SK-N-SH treated with all-trans-retinoic acid at 6 μM for 48 hours (cell line): ENCODE measurements around the gene KCND2.
"Not testable (repeated sequence)": the region's sequence is repeated elsewhere in the genome, so short reads cannot be mapped to it uniquely, and the experiment has no call there.

Experiments used
- ATAC-seq: fragments of 200-7000 bp; cut with Tn5 transposase; 3 replicates; pipeline ENCODE4 v1.9.1; 2020; ENCODE audit warnings: mild to moderate bottlenecking, moderate library complexity
- BACH2 ChIP-seq: fragments of 250-450 bp; sonication (Bioruptor Pico); IDR thresholded peaks from 2 replicates; pipeline ENCODE4 v1.9.0; 2021; ENCODE audit warnings: mild to moderate bottlenecking, borderline replicate concordance
- CSDC2 ChIP-seq: fragments of 250-450 bp; sonication (Bioruptor Pico); IDR thresholded peaks from 2 replicates; pipeline ENCODE4 v1.5.0; 2020; ENCODE audit warnings: mild to moderate bottlenecking, moderate library complexity
- ESRRG ChIP-seq: fragments of 250-450 bp; sonication (Bioruptor Pico); IDR thresholded peaks from 2 replicates; pipeline ENCODE4 v1.6.1; 2021; ENCODE audit warnings: mild to moderate bottlenecking
- ISL1 ChIP-seq: fragments of 250-450 bp; sonication (Bioruptor Pico); IDR thresholded peaks from 2 replicates; pipeline ENCODE4 v2.1.2; 2022; ENCODE audit warnings: mild to moderate bottlenecking, moderate library complexity
- OSR1 ChIP-seq: fragments of 250-450 bp; sonication (Bioruptor Pico); IDR thresholded peaks from 2 replicates; pipeline ENCODE4 v1.8.0; 2022; ENCODE audit warnings: moderate library complexity, mild to moderate bottlenecking, inconsistent platforms
- PATZ1 ChIP-seq: fragments of 250-450 bp; sonication (Bioruptor Pico); IDR thresholded peaks from 2 replicates; pipeline ENCODE4 v1.8.0; 2020; ENCODE audit warnings: mild to moderate bottlenecking, moderate library complexity, borderline replicate concordance
- PPARA ChIP-seq: fragments of 250-450 bp; sonication (Bioruptor Pico); IDR thresholded peaks from 2 replicates; pipeline ENCODE4 v1.5.0; 2020; ENCODE audit warnings: mild to moderate bottlenecking, borderline replicate concordance
- RARB ChIP-seq: fragments of 250-450 bp; sonication (Bioruptor Pico); IDR thresholded peaks from 2 replicates; pipeline ENCODE4 v1.8.0; 2021; ENCODE audit warnings: mild to moderate bottlenecking, moderate library complexity
- SNAI2 ChIP-seq: fragments of 250-450 bp; sonication (Bioruptor Pico); IDR thresholded peaks from 2 replicates; pipeline ENCODE4 v1.5.0; 2020; ENCODE audit warnings: mild to moderate bottlenecking, moderate library complexity
- TCF4 ChIP-seq: fragments of 250-450 bp; sonication (Bioruptor Pico); IDR thresholded peaks from 2 replicates; pipeline ENCODE4 v1.8.0; 2021; ENCODE audit warnings: mild to moderate bottlenecking, moderate library complexity, borderline replicate concordance
- TOX ChIP-seq: fragments of 250-450 bp; sonication (Bioruptor Pico); IDR thresholded peaks from 2 replicates; pipeline ENCODE4 v1.8.0; 2021; ENCODE audit warnings: mild to moderate bottlenecking, moderate library complexity, borderline replicate concordance
- TSHZ2 ChIP-seq: fragments of 250-450 bp; sonication (Bioruptor Pico); IDR thresholded peaks from 2 replicates; pipeline ENCODE4 v1.5.0; 2020; ENCODE audit warnings: mild to moderate bottlenecking, moderate library complexity
- ZC3H10 ChIP-seq: fragments of 250-450 bp; sonication (Bioruptor Pico); IDR thresholded peaks from 2 replicates; pipeline ENCODE4 v1.5.1; 2021; ENCODE audit warnings: mild to moderate bottlenecking, moderate library complexity
- ZFP3 ChIP-seq: fragments of 250-450 bp; sonication (Bioruptor Pico); IDR thresholded peaks from 2 replicates; pipeline ENCODE4 v1.5.0; 2020; ENCODE audit warnings: mild to moderate bottlenecking, moderate library complexity
- ZFP30 ChIP-seq: fragments of 450-650 bp; formaldehyde crosslinking; IDR thresholded peaks from 2 replicates; pipeline ENCODE4 v1.5.0; 2022; ENCODE audit warnings: mild to moderate bottlenecking, moderate library complexity
- ZNF565 ChIP-seq: fragments of 450-650 bp; formaldehyde crosslinking; conservative IDR thresholded peaks from 2 replicates; pipeline ENCODE4 v1.5.0; 2020; ENCODE audit warnings: low read depth, mild to moderate bottlenecking, moderate library complexity
- ZNF70 ChIP-seq: fragments of 450-650 bp; formaldehyde crosslinking; IDR thresholded peaks from 2 replicates; pipeline ENCODE4 v1.5.0; 2020; ENCODE audit warnings: mild to moderate bottlenecking, moderate library complexity
- ZNF8 ChIP-seq: fragments of 450-650 bp; formaldehyde crosslinking; IDR thresholded peaks from 2 replicates; pipeline ENCODE4 v1.5.0; 2020; ENCODE audit warnings: mild to moderate bottlenecking, moderate library complexity
- TF ChIP-seq, protein P1 (sequence below): fragments of 250-450 bp; sonication (Bioruptor Pico); IDR thresholded peaks from 2 replicates; pipeline ENCODE4 v1.8.0; 2021; ENCODE audit warnings: low read depth, mild to moderate bottlenecking, moderate library complexity, borderline replicate concordance
- TF ChIP-seq, protein P2 (sequence below): fragments of 250-450 bp; sonication (Bioruptor Pico); IDR thresholded peaks from 2 replicates; pipeline ENCODE4 v1.5.1; 2021; ENCODE audit warnings: mild to moderate bottlenecking, moderate library complexity
- TF ChIP-seq, protein P3 (sequence below): fragments of 250-450 bp; sonication (Bioruptor Pico); IDR thresholded peaks from 2 replicates; pipeline ENCODE4 v1.5.1; 2020; ENCODE audit warnings: low read depth, mild to moderate bottlenecking, moderate library complexity

The KCND2 gene

DNA sequence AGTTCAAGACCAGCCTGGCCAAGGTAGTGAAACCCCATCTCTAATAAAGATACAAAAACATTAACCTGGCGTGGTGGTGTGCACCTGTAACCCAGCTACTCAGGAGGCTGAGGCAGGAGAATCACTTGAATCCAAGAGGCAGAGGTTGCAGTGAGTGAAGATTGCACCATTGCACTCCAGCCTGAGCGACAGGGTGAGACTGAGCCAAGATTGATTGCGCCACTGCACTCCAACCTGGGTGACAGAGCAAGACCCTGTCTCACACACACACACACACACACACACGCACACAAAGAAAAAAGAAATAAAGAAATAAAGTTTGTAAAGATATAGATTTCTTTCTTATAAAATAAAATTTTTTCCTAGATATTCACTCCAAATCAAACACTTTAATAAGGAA, 305.7 kb downstream of the KCND2 start:
- ATAC-seq, result not testable (repeated sequence)

GRCh38 chr7:120582916-120583315, 309.9 kb downstream of the KCND2 start:
- no peak for ATAC-seq
- TF ChIP-seq, protein P1, sequence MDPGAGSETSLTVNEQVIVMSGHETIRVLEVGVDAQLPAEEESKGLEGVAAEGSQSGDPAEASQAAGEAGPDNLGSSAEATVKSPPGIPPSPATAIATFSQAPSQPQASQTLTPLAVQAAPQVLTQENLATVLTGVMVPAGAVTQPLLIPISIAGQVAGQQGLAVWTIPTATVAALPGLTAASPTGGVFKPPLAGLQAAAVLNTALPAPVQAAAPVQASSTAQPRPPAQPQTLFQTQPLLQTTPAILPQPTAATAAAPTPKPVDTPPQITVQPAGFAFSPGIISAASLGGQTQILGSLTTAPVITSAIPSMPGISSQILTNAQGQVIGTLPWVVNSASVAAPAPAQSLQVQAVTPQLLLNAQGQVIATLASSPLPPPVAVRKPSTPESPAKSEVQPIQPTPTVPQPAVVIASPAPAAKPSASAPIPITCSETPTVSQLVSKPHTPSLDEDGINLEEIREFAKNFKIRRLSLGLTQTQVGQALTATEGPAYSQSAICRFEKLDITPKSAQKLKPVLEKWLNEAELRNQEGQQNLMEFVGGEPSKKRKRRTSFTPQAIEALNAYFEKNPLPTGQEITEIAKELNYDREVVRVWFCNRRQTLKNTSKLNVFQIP (CRISPR knock-in tag), result no peak
- no peak for TF ChIP-seq TCF4
- TF ChIP-seq BACH2, result no peak
- TF ChIP-seq ZFP3 (CRISPR knock-in tag), result no peak
- no peak for TF ChIP-seq ZFP30 (CRISPR knock-in tag)
- TF ChIP-seq TOX (CRISPR knock-in tag), result no peak
- TF ChIP-seq PATZ1 (CRISPR knock-in tag), result no peak
- TF ChIP-seq RARB (CRISPR knock-in tag), result no peak
- TF ChIP-seq, protein P2, sequence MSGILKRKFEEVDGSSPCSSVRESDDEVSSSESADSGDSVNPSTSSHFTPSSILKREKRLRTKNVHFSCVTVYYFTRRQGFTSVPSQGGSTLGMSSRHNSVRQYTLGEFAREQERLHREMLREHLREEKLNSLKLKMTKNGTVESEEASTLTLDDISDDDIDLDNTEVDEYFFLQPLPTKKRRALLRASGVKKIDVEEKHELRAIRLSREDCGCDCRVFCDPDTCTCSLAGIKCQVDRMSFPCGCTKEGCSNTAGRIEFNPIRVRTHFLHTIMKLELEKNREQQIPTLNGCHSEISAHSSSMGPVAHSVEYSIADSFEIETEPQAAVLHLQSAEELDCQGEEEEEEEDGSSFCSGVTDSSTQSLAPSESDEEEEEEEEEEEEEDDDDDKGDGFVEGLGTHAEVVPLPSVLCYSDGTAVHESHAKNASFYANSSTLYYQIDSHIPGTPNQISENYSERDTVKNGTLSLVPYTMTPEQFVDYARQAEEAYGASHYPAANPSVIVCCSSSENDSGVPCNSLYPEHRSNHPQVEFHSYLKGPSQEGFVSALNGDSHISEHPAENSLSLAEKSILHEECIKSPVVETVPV (CRISPR knock-in tag), result no peak
- no peak for TF ChIP-seq CSDC2
- no peak for TF ChIP-seq ISL1 (CRISPR knock-in tag)
- no peak for TF ChIP-seq PPARA (CRISPR knock-in tag)
- no peak for TF ChIP-seq OSR1 (CRISPR knock-in tag)
- TF ChIP-seq ESRRG, result no peak
- no peak for TF ChIP-seq ZNF8
- no peak for TF ChIP-seq TSHZ2 (CRISPR knock-in tag)
- no peak for TF ChIP-seq ZNF70
- TF ChIP-seq SNAI2, result no peak
- TF ChIP-seq, protein P3, sequence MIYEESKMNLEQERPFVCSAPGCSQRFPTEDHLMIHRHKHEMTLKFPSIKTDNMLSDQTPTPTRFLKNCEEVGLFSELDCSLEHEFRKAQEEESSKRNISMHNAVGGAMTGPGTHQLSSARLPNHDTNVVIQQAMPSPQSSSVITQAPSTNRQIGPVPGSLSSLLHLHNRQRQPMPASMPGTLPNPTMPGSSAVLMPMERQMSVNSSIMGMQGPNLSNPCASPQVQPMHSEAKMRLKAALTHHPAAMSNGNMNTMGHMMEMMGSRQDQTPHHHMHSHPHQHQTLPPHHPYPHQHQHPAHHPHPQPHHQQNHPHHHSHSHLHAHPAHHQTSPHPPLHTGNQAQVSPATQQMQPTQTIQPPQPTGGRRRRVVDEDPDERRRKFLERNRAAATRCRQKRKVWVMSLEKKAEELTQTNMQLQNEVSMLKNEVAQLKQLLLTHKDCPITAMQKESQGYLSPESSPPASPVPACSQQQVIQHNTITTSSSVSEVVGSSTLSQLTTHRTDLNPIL, result no peak
- no peak for TF ChIP-seq ZNF565

- TF ChIP-seq ZC3H10 (CRISPR knock-in tag), result no peak
- no peak for ATAC-seq
These were observed 311.1 kb downstream of the KCND2 start for GRCh38 chr7:120583899-120584586.

- ATAC-seq, result no peak
- no peak for TF ChIP-seq ZNF565
- no peak for TF ChIP-seq ESRRG
- TF ChIP-seq, protein P3, result no peak
- TF ChIP-seq TSHZ2 (CRISPR knock-in tag), result no peak
- TF ChIP-seq TCF4, result no peak
- TF ChIP-seq ZFP3 (CRISPR knock-in tag), result no peak
- no peak for TF ChIP-seq PPARA (CRISPR knock-in tag)
- TF ChIP-seq, protein P1 (CRISPR knock-in tag), result no peak
- TF ChIP-seq OSR1 (CRISPR knock-in tag), result no peak
- no peak for TF ChIP-seq SNAI2
- TF ChIP-seq RARB (CRISPR knock-in tag), result no peak
These were observed 313.6 kb downstream of the KCND2 start for GRCh38 chr7:120586571-120586970.
